Colonic mucosa (tissue), 4 donors: Measurements from ENCODE around the gene NCR2. TPM values are rescaled to one million over a fixed set of nuclear protein-coding genes. Genes with fewer than 3 reads are reported as not detected.

Experiments used
- DNase-seq: peaks from one replicate; pipeline ENCODE4 v3.0.0-alpha.2; 2020
- H3K27ac ChIP-seq: fragments of 200-600 bp; one replicate; pipeline ENCODE4 v1.8.0; 2021
- H3K27me3 ChIP-seq: fragments of 200-600 bp; one replicate; pipeline ENCODE4 v1.8.0; 2021
- H3K36me3 ChIP-seq: fragments of 200-600 bp; one replicate; pipeline ENCODE4 v1.8.0; 2021
- H3K4me1 ChIP-seq: fragments of 200-600 bp; one replicate; pipeline ENCODE4 v1.8.0; 2021; ENCODE audit warnings: mild to moderate bottlenecking
- H3K4me3 ChIP-seq: fragments of 200-600 bp; one replicate; pipeline ENCODE4 v1.8.0; 2021
- H3K9ac ChIP-seq, 2 donors: one replicate each; pipeline ENCODE4 v1.7.0; 2013; ENCODE audit warnings: control low read depth in 2 of 2, low read depth in 2 of 2, low read length in 2 of 2
- H3K9me3 ChIP-seq: fragments of 200-600 bp; one replicate; pipeline ENCODE4 v1.8.0; 2021
- CTCF ChIP-seq: fragments of 200-600 bp; IDR thresholded peaks from one replicate; pipeline ENCODE4 v1.8.0; 2022; ENCODE audit warnings: antibody characterized with exemption, mild to moderate bottlenecking
- intact Hi-C: fragments of 100-400 bp; cut with DNase I; formaldehyde crosslinking; loops from one replicate; pipeline ENCODE4 v1.14.1; 2022
- total RNA-seq, 2 donors: library from RNA; stranded (reverse); fragmentation: NEBNext Ultra II Directional in 1 of 2; extraction: Animal tissue kit (Norgen Biotek cat#: 25700) in 1 of 2; gene quantifications; one replicate each; pipeline ENCODE4 v1.2.1, GENCODE V29; 2021
- donor health status: healthy.
- donor health status: DM: no; HTN: no; CAD: no.
- donor health status: DM: no; HTN: no; CAD: no.

Gene NCR2
- total RNA-seq, 2 donors from 2014 or later: not detected

GRCh38 chr6:41337709-41338108, 2.3 kb downstream of the NCR2 start:
- Histone ChIP-seq H3K9me3 (no peaks in the 10 kb centered on the region), H3K9ac (no peak overlapping the region), H3K27ac (no peak overlapping the region), H3K36me3 (no peaks in the 10 kb centered on the region), H3K4me3 (no peak overlapping the region), H3K4me1 (no peaks in the 10 kb centered on the region), H3K27me3 (no peaks in the 10 kb centered on the region)
- no peak for TF ChIP-seq CTCF
- DNase-seq: no peak
- intact Hi-C loops: no loop called here

GRCh38 chr6:41338659-41339058, 3.3 kb downstream of the NCR2 start:
- Histone ChIP-seq H3K27ac (no peak overlapping the region), H3K9me3 (no peaks in the 10 kb centered on the region), H3K4me3 (no peak overlapping the region), H3K9ac (no peak overlapping the region), H3K27me3 (no peaks in the 10 kb centered on the region), H3K36me3 (no peaks in the 10 kb centered on the region), H3K4me1 (no peaks in the 10 kb centered on the region)
- DNase-seq: no peak
- TF ChIP-seq CTCF: no peak
- intact Hi-C loops: no loop called here

GRCh38 chr6:41341580-41341979, 6.2 kb downstream of the NCR2 start:
- intact Hi-C loops: no loop called here

GRCh38 chr6:41342241-41342640, 6.8 kb downstream of the NCR2 start:
- DNase-seq: no peak
- Histone ChIP-seq H3K9ac (no peak overlapping the region), H3K9me3 (no peaks in the 10 kb centered on the region), H3K27ac (no peak overlapping the region), H3K4me1 (no peaks in the 10 kb centered on the region), H3K4me3 (no peak overlapping the region), H3K27me3 (no peaks in the 10 kb centered on the region), H3K36me3 (no peaks in the 10 kb centered on the region)
- no peak for TF ChIP-seq CTCF
- intact Hi-C loops: no loop called here

More at GRCh38 chr6:41341580-41341979, 6.2 kb downstream of the NCR2 start:
- Histone ChIP-seq H3K36me3 (no peaks in the 10 kb centered on the region), H3K9me3 (no peaks in the 10 kb centered on the region), H3K27ac (no peak overlapping the region), H3K4me3 (no peak overlapping the region), H3K27me3 (no peaks in the 10 kb centered on the region), H3K4me1 (no peaks in the 10 kb centered on the region), H3K9ac (no peak overlapping the region)
- TF ChIP-seq CTCF: no peak
- no peak for DNase-seq

- Histone ChIP-seq H3K9me3 (no peaks in the 10 kb centered on the region), H3K27me3 (no peaks in the 10 kb centered on the region), H3K4me1 (no peaks in the 10 kb centered on the region), H3K27ac (no peak overlapping the region), H3K36me3 (no peaks in the 10 kb centered on the region), H3K4me3 (no peak overlapping the region), H3K9ac (no peak overlapping the region)
- intact Hi-C loops: no loop called here
- DNase-seq: no peak
- TF ChIP-seq CTCF: no peak
These were observed 8.3 kb downstream of the NCR2 start for GRCh38 chr6:41343641-41344187.

- H3K27ac ChIP-seq: no peak overlapping the region
- no peaks in the 10 kb centered on the region for H3K27me3 ChIP-seq
- H3K4me3 ChIP-seq: no peak overlapping the region
- no peak for TF ChIP-seq CTCF
- no peaks in the 10 kb centered on the region for H3K36me3 ChIP-seq
- no peaks in the 10 kb centered on the region for H3K9me3 ChIP-seq
- DNase-seq: no peak
- no peaks in the 10 kb centered on the region for H3K4me1 ChIP-seq
- intact Hi-C loops: no loop called here
- no peak overlapping the region for H3K9ac ChIP-seq
These were observed 9.5 kb downstream of the NCR2 start for GRCh38 chr6:41344876-41345275.
